HEK293 (cell line): Measurements from ENCODE around the gene TBRG1.

Source experiments
- CTCF ChIA-PET: fragments of 350-600 bp; formaldehyde crosslinking; extraction: SDS; loops from one replicate; lab custom pipeline; 2021; ENCODE audit warnings: antibody characterized with exemption; lab: Yijun Ruan, JAX
- POLR2A ChIA-PET: fragments of 300-600 bp; formaldehyde crosslinking; extraction: SDS; loops from one replicate; lab custom pipeline; 2020; ENCODE audit warnings: antibody characterized with exemption, inconsistent platforms; lab: Yijun Ruan, JAX
- H3K27ac ChIP-seq: fragments of 200-500 bp; sonication (Bioruptor generic); 2 replicates; pipeline ENCODE4 v1.5.1; 2014; ENCODE audit warnings: low read depth, low read length, control low read depth, inconsistent platforms; ENCODE audit errors: extremely low read depth
- H3K36me3 ChIP-seq, 2 experiments: fragments of 200-500 bp in 1 of 2; sonication (Bioruptor generic) in 1 of 2; 1 replicate in 1 of 2; 2 replicates in 1 of 2; pipeline ENCODE4 v1.5.1; 2014 to 2017; ENCODE audit warnings: inconsistent platforms in 2 of 2, low read length in 2 of 2; ENCODE audit not compliant: control insufficient read depth in 2 of 2, insufficient read depth in 1 of 2
- H3K4me1 ChIP-seq: fragments of 200-500 bp; sonication (Bioruptor generic); 2 replicates; pipeline ENCODE4 v1.5.1; 2014; ENCODE audit warnings: mild to moderate bottlenecking, low read length, inconsistent platforms; ENCODE audit not compliant: control insufficient read depth, insufficient read depth
- H3K4me3 ChIP-seq: 2 replicates; pipeline ENCODE4 v1.5.1; 2011; ENCODE audit warnings: low read depth, mild to moderate bottlenecking, control low read depth, low read length, moderate library complexity
- H3K9me3 ChIP-seq: fragments of 200-500 bp; sonication (Bioruptor generic); 2 replicates; pipeline ENCODE4 v1.5.1; 2014; ENCODE audit warnings: low read depth, low read length, inconsistent platforms; ENCODE audit not compliant: control insufficient read depth, insufficient read depth
- GLI4 ChIP-seq: fragments of 450-650 bp; formaldehyde crosslinking; IDR thresholded peaks from 2 replicates; pipeline ENCODE4 v1.5.1; 2016; ENCODE audit warnings: missing biosample characterization, missing genetic modification characterization
- IKZF3 ChIP-seq: fragments of 450-650 bp; IDR thresholded peaks from 2 replicates; pipeline ENCODE4 v1.5.0; 2018; ENCODE audit warnings: missing biosample characterization, mild to moderate bottlenecking, missing genetic modification characterization, moderate library complexity
- KLF8 ChIP-seq: fragments of 450-650 bp; formaldehyde crosslinking; IDR thresholded peaks from 2 replicates; pipeline ENCODE4 v1.5.1; 2016; ENCODE audit warnings: missing biosample characterization, missing genetic modification characterization
- SALL2 ChIP-seq: fragments of 450-650 bp; formaldehyde crosslinking; IDR thresholded peaks from 2 replicates; pipeline ENCODE4 v1.5.0; 2017; ENCODE audit warnings: missing biosample characterization, mild to moderate bottlenecking, missing genetic modification characterization, borderline replicate concordance
- SETDB1 ChIP-seq: IDR thresholded peaks from one replicate; pipeline ENCODE4 v1.6.1; 2017; ENCODE audit warnings: mild to moderate bottlenecking, low read length, moderate library complexity, mixed read lengths; ENCODE audit not compliant: insufficient read length
- TSHZ1 ChIP-seq: fragments of 450-650 bp; formaldehyde crosslinking; IDR thresholded peaks from 2 replicates; pipeline ENCODE4 v1.5.1; 2016; ENCODE audit warnings: missing biosample characterization, missing genetic modification characterization, borderline replicate concordance
- WT1 ChIP-seq: fragments of 450-650 bp; formaldehyde crosslinking; IDR thresholded peaks from 2 replicates; pipeline ENCODE4 v1.5.1; 2016; ENCODE audit warnings: missing biosample characterization, missing genetic modification characterization
- ZBTB11 ChIP-seq: fragments of 450-650 bp; formaldehyde crosslinking; conservative IDR thresholded peaks from 2 replicates; pipeline ENCODE4 v1.5.1; 2016; ENCODE audit warnings: low read depth, missing biosample characterization, missing genetic modification characterization
- ZBTB49 ChIP-seq: fragments of 450-650 bp; formaldehyde crosslinking; IDR thresholded peaks from 2 replicates; pipeline ENCODE4 v1.5.1; 2016; ENCODE audit warnings: missing biosample characterization, missing genetic modification characterization, low read depth
- ZFP3 ChIP-seq: fragments of 450-650 bp; formaldehyde crosslinking; IDR thresholded peaks from 2 replicates; pipeline ENCODE4 v1.5.1; 2016; ENCODE audit warnings: low read depth, missing biosample characterization, missing genetic modification characterization
- ZNF148 ChIP-seq: fragments of 450-650 bp; formaldehyde crosslinking; IDR thresholded peaks from 2 replicates; pipeline ENCODE4 v1.5.0; 2017; ENCODE audit warnings: missing biosample characterization, missing genetic modification characterization, borderline replicate concordance
- ZNF175 ChIP-seq: fragments of 450-650 bp; formaldehyde crosslinking; IDR thresholded peaks from 2 replicates; pipeline ENCODE4 v1.5.1; 2016; ENCODE audit warnings: missing biosample characterization, missing genetic modification characterization
- ZNF211 ChIP-seq: fragments of 450-650 bp; formaldehyde crosslinking; IDR thresholded peaks from 2 replicates; pipeline ENCODE4 v1.5.1; 2016; ENCODE audit warnings: low read depth, missing biosample characterization, missing genetic modification characterization
- ZNF416 ChIP-seq: fragments of 450-650 bp; formaldehyde crosslinking; IDR thresholded peaks from 2 replicates; pipeline ENCODE4 v1.5.1; 2016; ENCODE audit warnings: missing biosample characterization, missing genetic modification characterization
- ZNF426 ChIP-seq: fragments of 450-650 bp; formaldehyde crosslinking; IDR thresholded peaks from 2 replicates; pipeline ENCODE4 v1.5.1; 2017; ENCODE audit warnings: missing biosample characterization, missing genetic modification characterization, mild to moderate bottlenecking, inconsistent platforms, moderate library complexity
- ZNF555 ChIP-seq: fragments of 450-650 bp; formaldehyde crosslinking; conservative IDR thresholded peaks from 2 replicates; pipeline ENCODE4 v1.5.1; 2017; ENCODE audit warnings: missing biosample characterization, mild to moderate bottlenecking, missing genetic modification characterization, inconsistent platforms
- ZNF561 ChIP-seq: fragments of 450-650 bp; IDR thresholded peaks from 2 replicates; pipeline ENCODE4 v1.5.1; 2018; ENCODE audit warnings: missing biosample characterization, missing genetic modification characterization, borderline replicate concordance
- ZNF654 ChIP-seq: fragments of 450-650 bp; formaldehyde crosslinking; IDR thresholded peaks from 2 replicates; pipeline ENCODE4 v1.5.1; 2016; ENCODE audit warnings: low read depth, missing biosample characterization, missing genetic modification characterization
- ZNF664 ChIP-seq: fragments of 450-650 bp; formaldehyde crosslinking; IDR thresholded peaks from 2 replicates; pipeline ENCODE4 v1.5.1; 2016; ENCODE audit warnings: missing biosample characterization, missing genetic modification characterization
- ZNF707 ChIP-seq: fragments of 450-650 bp; formaldehyde crosslinking; IDR thresholded peaks from 2 replicates; pipeline ENCODE4 v1.5.1; 2016; ENCODE audit warnings: missing biosample characterization, missing genetic modification characterization
- ZNF76 ChIP-seq: fragments of 450-650 bp; formaldehyde crosslinking; IDR thresholded peaks from 2 replicates; pipeline ENCODE4; 2016; ENCODE audit warnings: low read depth, missing biosample characterization, missing genetic modification characterization, borderline replicate concordance
- ZNF791 ChIP-seq: fragments of 450-650 bp; formaldehyde crosslinking; IDR thresholded peaks from 2 replicates; pipeline ENCODE4 v1.5.1; 2016; ENCODE audit warnings: missing biosample characterization, missing genetic modification characterization

TBRG1 gene

GRCh38 chr11:124582565-124582964, 40.1 kb upstream of the TBRG1 start (continued):
- TF ChIP-seq SALL2 (tag by site-specific recombination): no peak

- Histone ChIP-seq H3K4me3 (no peak overlapping the region), H3K27ac (no peak overlapping the region), H3K9me3 (no peaks in the 10 kb centered on the region), H3K4me1 (no peaks in the 10 kb centered on the region), H3K36me3 (no peaks in the 10 kb centered on the region)
- ChIA-PET CTCF (interaction anchor here (0.6 to 2.5 kb wide), 5 partner anchors 168 to 520 kb away, joined by 3 to 32 read pairs (median 7); no protein-coding TSS in a partner anchor), POLR2A (no interaction called here)
- TF ChIP-seq ZNF561 (tag by site-specific recombination) (no peak), WT1 (no peak), TSHZ1 (no peak), ZNF426 (no peak), ZNF148 (no peak), ZNF791 (tag by site-specific recombination) (no peak), ZNF416 (tag by site-specific recombination) (no peak), ZNF76 (tag by site-specific recombination) (no peak), ZNF707 (tag by site-specific recombination) (no peak), SETDB1 (no peak), GLI4 (tag by site-specific recombination) (no peak), ZNF175 (no peak), ZNF654 (no peak), ZFP3 (tag by site-specific recombination) (no peak), IKZF3 (tag by site-specific recombination) (no peak)
Measured at GRCh38 chr11:124583781-124584180, 38.9 kb upstream of the TBRG1 start.

GRCh38 chr11:124584681-124585372, 37.8 kb upstream of the TBRG1 start:
- H3K4me1 ChIP-seq: no peaks in the 10 kb centered on the region
- POLR2A ChIA-PET: no interaction called here
- TF ChIP-seq KLF8 (no peak), ZNF555 (tag by site-specific recombination) (no peak), ZNF664 (no peak), ZBTB49 (tag by site-specific recombination) (no peak), ZBTB11 (tag by site-specific recombination) (no peak), SALL2 (tag by site-specific recombination) (no peak), ZNF211 (tag by site-specific recombination) (no peak), ZNF76 (tag by site-specific recombination) (no peak)

More at GRCh38 chr11:124584681-124585372, 37.8 kb upstream of the TBRG1 start:
- CTCF ChIA-PET: interaction anchor here (1.0 to 2.5 kb wide), 10 partner anchors 12 to 182 kb away, joined by 3 to 32 read pairs (median 6); partner anchors contain the start of gene OR8A1
- Histone ChIP-seq H3K36me3 (no peaks in the 10 kb centered on the region), H3K27ac (no peak overlapping the region), H3K4me3 (no peak overlapping the region), H3K9me3 (no peaks in the 10 kb centered on the region)
